K562 (cell line): Measurements from ENCODE around the gene PLD3. TPM values are rescaled to one million over a fixed set of nuclear protein-coding genes. Genes with fewer than 3 reads are reported as not detected.

Experiments used
- ESRRA ChIP-seq: fragments of 450-650 bp; IDR thresholded peaks from 2 replicates; pipeline ENCODE4 v1.6.1; 2014; ENCODE audit warnings: low read depth, mild to moderate bottlenecking, moderate library complexity, borderline replicate concordance
- FOXP1 ChIP-seq: sonication (generic); formaldehyde crosslinking; IDR thresholded peaks from 2 replicates; pipeline ENCODE4 v1.8.0; 2022; ENCODE audit warnings: mild to moderate bottlenecking, missing genetic modification reagents
- NBN ChIP-seq: fragments of 450-650 bp; IDR thresholded peaks from 2 replicates; pipeline ENCODE4 v1.6.1; 2016; ENCODE audit warnings: low read depth, mild to moderate bottlenecking
- RBM17 ChIP-seq: fragments of 200-400 bp; formaldehyde crosslinking; IDR thresholded peaks from 2 replicates; pipeline ENCODE4 v1.6.1; 2017; ENCODE audit warnings: low read depth, mild to moderate bottlenecking, low read length, borderline replicate concordance
- SAP30 ChIP-seq: fragments of 200-600 bp; sonication (generic); IDR thresholded peaks from 2 replicates; pipeline ENCODE4 v1.6.1; 2012; ENCODE audit warnings: borderline replicate concordance, low read depth, mild to moderate bottlenecking, moderate library complexity, low read length, control low read depth, inconsistent platforms; ENCODE audit not compliant: insufficient read depth, poor library complexity, severe bottlenecking
- SRSF7 ChIP-seq: fragments of 200-400 bp; formaldehyde crosslinking; optimal IDR thresholded peaks from 2 replicates; pipeline ENCODE3; 2017; ENCODE audit warnings: mild to moderate bottlenecking, low read depth, low read length
- TAF15 ChIP-seq: fragments of 200-400 bp; formaldehyde crosslinking; IDR thresholded peaks from 2 replicates; pipeline ENCODE4 v1.6.1; 2017; ENCODE audit warnings: mild to moderate bottlenecking, low read depth, low read length, moderate library complexity
- ZNF121 ChIP-seq: sonication (generic); formaldehyde crosslinking; conservative IDR thresholded peaks from 2 replicates; pipeline ENCODE4 v1.8.0; 2022; ENCODE audit warnings: missing genetic modification reagents
- ZNF175 ChIP-seq: fragments of 200-800 bp; sonication (Bioruptor generic); IDR thresholded peaks from 2 replicates; pipeline ENCODE4 v1.6.1; 2016; ENCODE audit warnings: low read depth, mild to moderate bottlenecking, missing genetic modification characterization, missing compliant biosample characterization
- ZNF217 ChIP-seq: sonication (generic); formaldehyde crosslinking; IDR thresholded peaks from 2 replicates; pipeline ENCODE4 v1.8.0; 2022; ENCODE audit warnings: mild to moderate bottlenecking, missing genetic modification reagents
- ZNF589 ChIP-seq: fragments of 200-800 bp; sonication (Bioruptor generic); IDR thresholded peaks from 2 replicates; pipeline ENCODE4 v1.6.1; 2016; ENCODE audit warnings: low read depth, missing genetic modification characterization, missing compliant biosample characterization
- ZNF644 ChIP-seq: fragments of 200-800 bp; sonication (Bioruptor generic); IDR thresholded peaks from 2 replicates; pipeline ENCODE4 v1.6.1; 2016; ENCODE audit warnings: low read depth, missing genetic modification characterization, missing compliant biosample characterization
- ZNF668 ChIP-seq: fragments of 250-450 bp; sonication (Bioruptor Pico); IDR thresholded peaks from 2 replicates; pipeline ENCODE4 v1.8.0; 2022; ENCODE audit warnings: mild to moderate bottlenecking, inconsistent platforms
- polyA plus RNA-seq, 8 experiments: library from polyadenylated mRNA; depleted of rRNA in 4 of 8; stranded (reverse) in 5 of 8; unstranded in 3 of 8; fragments of >200 nt; fragmentation: Nextera tagmentation in 2 of 8; fragmentation: Illumina TruSeq in 1 of 8; extraction: Ambion mirVana in 2 of 8; extraction: Trizol in 1 of 8; gene quantifications; 2 replicates each; pipeline versions ENCODE4 v1.2.1 to v1.2.3, GENCODE V29; 2011 to 2014; ENCODE audit warnings: inconsistent platforms in 1 of 8, missing spikeins in 1 of 8
- total RNA-seq, 7 experiments: library from RNA; depleted of rRNA in 6 of 7; stranded (reverse); fragments of >200 nt in 6 of 7; fragmentation: Illumina TruSeq in 2 of 7; extraction: Trizol in 2 of 7; gene quantifications; 2 replicates each; pipeline versions ENCODE4 v1.2.1 to v1.2.3, GENCODE V29; 2011 to 2021; ENCODE audit warnings: low replicate concordance in 1 of 7
- TF ChIP-seq, protein P1 (sequence below): fragments of 250-450 bp; sonication (Bioruptor Pico); IDR thresholded peaks from 2 replicates; pipeline ENCODE4 v1.5.0; 2020; ENCODE audit warnings: mild to moderate bottlenecking, borderline replicate concordance
- TF ChIP-seq, protein P2 (sequence below): fragments of 450-650 bp; formaldehyde crosslinking; IDR thresholded peaks from 2 replicates; pipeline ENCODE4 v1.4.0; 2022; ENCODE audit warnings: missing genetic modification characterization
- TF ChIP-seq, protein P3 (sequence below): fragments of 450-650 bp; formaldehyde crosslinking; IDR thresholded peaks from 2 replicates; pipeline ENCODE4 v1.4.0; 2022; ENCODE audit warnings: mild to moderate bottlenecking, moderate library complexity
- TF ChIP-seq, protein P4 (sequence below): sonication (generic); formaldehyde crosslinking; IDR thresholded peaks from 2 replicates; pipeline ENCODE4 v1.8.0; 2022; ENCODE audit warnings: missing genetic modification reagents, mild to moderate bottlenecking, borderline replicate concordance
- TF ChIP-seq, protein P5 (sequence below): fragments of 450-650 bp; IDR thresholded peaks from 2 replicates; pipeline ENCODE4 v1.6.1; 2018; ENCODE audit warnings: mild to moderate bottlenecking, low read depth; ENCODE audit not compliant: partially characterized antibody
- TF ChIP-seq, protein P6 (sequence below): IDR thresholded peaks from 3 replicates; pipeline ENCODE4 v1.6.1; 2011; ENCODE audit warnings: borderline replicate concordance, mild to moderate bottlenecking; ENCODE audit not compliant: insufficient read length, insufficient read depth

Gene PLD3
- total and polyA plus RNA-seq, 9 of the 15 experiments (the other 6 are each of a cell fraction or from before 2014, with no cell fraction given), result 2.3 to 128 (median 72.7) TPM

DNA sequence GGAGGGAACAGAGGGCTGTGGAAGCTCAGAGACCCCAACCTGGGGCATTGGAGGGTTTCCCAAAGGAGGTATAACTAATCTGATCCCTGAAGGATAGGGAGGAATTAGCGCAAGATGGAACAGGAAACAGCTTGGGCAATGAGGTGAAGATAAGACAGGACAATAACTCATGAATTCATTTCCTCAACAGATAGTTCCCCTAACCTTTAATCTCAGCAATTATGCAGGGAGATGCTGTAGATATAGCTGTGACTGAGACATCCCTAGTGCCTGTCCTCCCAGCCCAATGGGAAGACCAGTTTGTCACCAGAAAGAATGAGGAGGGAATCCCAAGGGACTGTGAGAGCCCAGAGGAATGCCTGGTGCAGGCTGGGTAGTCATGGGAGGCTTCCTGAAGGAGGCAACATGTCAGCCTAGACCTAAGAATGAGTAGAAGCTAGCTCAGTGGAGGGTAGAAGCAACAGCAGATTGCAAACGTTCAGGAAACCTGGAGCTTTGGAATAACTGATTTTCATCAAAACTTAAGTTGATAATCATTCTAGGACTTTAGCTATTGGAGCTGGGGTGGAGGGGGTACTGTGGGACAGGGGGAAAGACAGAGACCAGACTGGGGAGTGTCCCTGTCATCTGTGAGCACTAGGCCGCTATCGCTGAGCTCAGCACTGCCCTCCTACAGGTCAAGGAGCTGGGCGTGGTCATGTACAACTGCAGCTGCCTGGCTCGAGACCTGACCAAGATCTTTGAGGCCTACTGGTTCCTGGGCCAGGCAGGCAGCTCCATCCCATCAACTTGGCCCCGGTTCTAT is 22.7 kb downstream of the PLD3 start (continued):
- TF ChIP-seq ZNF644 (tag) (no peak), SRSF7 (no peak), ZNF668 (CRISPR knock-in tag) (no peak), ZNF121 (CRISPR knock-in tag) (no peak), ZNF589 (no peak), ZNF175 (CRISPR knock-in tag) (no peak), ZNF217 (CRISPR knock-in tag) (no peak), FOXP1 (CRISPR knock-in tag) (no peak), NBN (no peak), TAF15 (no peak), RBM17 (no peak), SAP30 (no peak), ESRRA (no peak)
- TF ChIP-seq, protein P1, sequence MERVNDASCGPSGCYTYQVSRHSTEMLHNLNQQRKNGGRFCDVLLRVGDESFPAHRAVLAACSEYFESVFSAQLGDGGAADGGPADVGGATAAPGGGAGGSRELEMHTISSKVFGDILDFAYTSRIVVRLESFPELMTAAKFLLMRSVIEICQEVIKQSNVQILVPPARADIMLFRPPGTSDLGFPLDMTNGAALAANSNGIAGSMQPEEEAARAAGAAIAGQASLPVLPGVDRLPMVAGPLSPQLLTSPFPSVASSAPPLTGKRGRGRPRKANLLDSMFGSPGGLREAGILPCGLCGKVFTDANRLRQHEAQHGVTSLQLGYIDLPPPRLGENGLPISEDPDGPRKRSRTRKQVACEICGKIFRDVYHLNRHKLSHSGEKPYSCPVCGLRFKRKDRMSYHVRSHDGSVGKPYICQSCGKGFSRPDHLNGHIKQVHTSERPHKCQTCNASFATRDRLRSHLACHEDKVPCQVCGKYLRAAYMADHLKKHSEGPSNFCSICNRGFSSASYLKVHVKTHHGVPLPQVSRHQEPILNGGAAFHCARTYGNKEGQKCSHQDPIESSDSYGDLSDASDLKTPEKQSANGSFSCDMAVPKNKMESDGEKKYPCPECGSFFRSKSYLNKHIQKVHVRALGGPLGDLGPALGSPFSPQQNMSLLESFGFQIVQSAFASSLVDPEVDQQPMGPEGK (CRISPR knock-in tag), result no peak
- TF ChIP-seq, protein P2, sequence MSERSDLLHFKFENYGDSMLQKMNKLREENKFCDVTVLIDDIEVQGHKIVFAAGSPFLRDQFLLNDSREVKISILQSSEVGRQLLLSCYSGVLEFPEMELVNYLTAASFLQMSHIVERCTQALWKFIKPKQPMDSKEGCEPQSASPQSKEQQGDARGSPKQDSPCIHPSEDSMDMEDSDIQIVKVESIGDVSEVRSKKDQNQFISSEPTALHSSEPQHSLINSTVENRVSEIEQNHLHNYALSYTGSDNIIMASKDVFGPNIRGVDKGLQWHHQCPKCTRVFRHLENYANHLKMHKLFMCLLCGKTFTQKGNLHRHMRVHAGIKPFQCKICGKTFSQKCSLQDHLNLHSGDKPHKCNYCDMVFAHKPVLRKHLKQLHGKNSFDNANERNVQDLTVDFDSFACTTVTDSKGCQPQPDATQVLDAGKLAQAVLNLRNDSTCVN (CRISPR knock-in tag), result no peak
- TF ChIP-seq, protein P3, sequence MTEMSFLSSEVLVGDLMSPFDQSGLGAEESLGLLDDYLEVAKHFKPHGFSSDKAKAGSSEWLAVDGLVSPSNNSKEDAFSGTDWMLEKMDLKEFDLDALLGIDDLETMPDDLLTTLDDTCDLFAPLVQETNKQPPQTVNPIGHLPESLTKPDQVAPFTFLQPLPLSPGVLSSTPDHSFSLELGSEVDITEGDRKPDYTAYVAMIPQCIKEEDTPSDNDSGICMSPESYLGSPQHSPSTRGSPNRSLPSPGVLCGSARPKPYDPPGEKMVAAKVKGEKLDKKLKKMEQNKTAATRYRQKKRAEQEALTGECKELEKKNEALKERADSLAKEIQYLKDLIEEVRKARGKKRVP (CRISPR knock-in tag), result no peak
- TF ChIP-seq, protein P4, sequence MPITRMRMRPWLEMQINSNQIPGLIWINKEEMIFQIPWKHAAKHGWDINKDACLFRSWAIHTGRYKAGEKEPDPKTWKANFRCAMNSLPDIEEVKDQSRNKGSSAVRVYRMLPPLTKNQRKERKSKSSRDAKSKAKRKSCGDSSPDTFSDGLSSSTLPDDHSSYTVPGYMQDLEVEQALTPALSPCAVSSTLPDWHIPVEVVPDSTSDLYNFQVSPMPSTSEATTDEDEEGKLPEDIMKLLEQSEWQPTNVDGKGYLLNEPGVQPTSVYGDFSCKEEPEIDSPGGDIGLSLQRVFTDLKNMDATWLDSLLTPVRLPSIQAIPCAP, result no peak
- TF ChIP-seq, protein P5, sequence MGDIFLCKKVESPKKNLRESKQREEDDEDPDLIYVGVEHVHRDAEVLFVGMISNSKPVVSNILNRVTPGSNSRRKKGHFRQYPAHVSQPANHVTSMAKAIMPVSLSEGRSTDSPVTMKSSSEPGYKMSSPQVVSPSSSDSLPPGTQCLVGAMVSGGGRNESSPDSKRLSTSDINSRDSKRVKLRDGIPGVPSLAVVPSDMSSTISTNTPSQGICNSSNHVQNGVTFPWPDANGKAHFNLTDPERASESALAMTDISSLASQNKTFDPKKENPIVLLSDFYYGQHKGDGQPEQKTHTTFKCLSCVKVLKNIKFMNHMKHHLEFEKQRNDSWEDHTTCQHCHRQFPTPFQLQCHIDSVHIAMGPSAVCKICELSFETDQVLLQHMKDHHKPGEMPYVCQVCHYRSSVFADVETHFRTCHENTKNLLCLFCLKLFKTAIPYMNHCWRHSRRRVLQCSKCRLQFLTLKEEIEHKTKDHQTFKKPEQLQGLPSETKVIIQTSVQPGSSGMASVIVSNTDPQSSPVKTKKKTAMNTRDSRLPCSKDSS, result no peak
- TF ChIP-seq, protein P6, sequence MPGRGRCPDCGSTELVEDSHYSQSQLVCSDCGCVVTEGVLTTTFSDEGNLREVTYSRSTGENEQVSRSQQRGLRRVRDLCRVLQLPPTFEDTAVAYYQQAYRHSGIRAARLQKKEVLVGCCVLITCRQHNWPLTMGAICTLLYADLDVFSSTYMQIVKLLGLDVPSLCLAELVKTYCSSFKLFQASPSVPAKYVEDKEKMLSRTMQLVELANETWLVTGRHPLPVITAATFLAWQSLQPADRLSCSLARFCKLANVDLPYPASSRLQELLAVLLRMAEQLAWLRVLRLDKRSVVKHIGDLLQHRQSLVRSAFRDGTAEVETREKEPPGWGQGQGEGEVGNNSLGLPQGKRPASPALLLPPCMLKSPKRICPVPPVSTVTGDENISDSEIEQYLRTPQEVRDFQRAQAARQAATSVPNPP, result no peak
